ENCODE results near the gene NIM1K. TPM values are rescaled to one million over a fixed set of nuclear protein-coding genes. Genes with fewer than 3 reads are reported as not detected.
"Not testable (repeated sequence)": the region's sequence is repeated elsewhere in the genome, so short reads cannot be mapped to it uniquely, and the experiment has no call there.

Gene NIM1K
- total RNA-seq, 1 experiment from 2014 or later = 0.59 TPM

DNA sequence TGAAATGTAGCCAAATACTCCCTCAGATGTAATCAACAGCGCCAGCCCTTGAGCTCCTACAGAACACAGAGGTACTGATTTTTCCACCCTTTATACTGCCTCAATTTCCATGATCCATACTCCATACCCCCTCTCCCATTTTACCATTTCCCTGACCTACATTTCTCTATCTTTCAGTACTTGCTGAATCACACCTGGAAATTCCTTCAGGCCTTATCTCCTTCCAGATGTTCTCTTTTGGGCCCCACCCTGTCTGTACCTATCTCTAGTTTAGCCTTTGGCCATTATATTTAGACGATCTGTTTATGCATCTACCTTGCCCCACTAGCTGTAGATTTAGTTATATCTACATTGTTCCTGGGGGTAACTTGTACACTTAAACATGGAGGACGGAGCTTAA, 5.5 kb downstream of the NIM1K start:
- H3K9me3 ChIP-seq (ENCODE audit: control insufficient read depth, insufficient read depth, low read depth, low read length) = no peaks in the 10 kb centered on the region
- H3K36me3 ChIP-seq (ENCODE audit: control insufficient read depth, insufficient read depth, low read length) = no peaks in the 10 kb centered on the region
- DNase-seq (ENCODE audit: low read depth, low spot score) = no peak
- ChIA-PET CTCF (no interaction called here), POLR2A (no interaction called here)
- TF ChIP-seq, protein P1, sequence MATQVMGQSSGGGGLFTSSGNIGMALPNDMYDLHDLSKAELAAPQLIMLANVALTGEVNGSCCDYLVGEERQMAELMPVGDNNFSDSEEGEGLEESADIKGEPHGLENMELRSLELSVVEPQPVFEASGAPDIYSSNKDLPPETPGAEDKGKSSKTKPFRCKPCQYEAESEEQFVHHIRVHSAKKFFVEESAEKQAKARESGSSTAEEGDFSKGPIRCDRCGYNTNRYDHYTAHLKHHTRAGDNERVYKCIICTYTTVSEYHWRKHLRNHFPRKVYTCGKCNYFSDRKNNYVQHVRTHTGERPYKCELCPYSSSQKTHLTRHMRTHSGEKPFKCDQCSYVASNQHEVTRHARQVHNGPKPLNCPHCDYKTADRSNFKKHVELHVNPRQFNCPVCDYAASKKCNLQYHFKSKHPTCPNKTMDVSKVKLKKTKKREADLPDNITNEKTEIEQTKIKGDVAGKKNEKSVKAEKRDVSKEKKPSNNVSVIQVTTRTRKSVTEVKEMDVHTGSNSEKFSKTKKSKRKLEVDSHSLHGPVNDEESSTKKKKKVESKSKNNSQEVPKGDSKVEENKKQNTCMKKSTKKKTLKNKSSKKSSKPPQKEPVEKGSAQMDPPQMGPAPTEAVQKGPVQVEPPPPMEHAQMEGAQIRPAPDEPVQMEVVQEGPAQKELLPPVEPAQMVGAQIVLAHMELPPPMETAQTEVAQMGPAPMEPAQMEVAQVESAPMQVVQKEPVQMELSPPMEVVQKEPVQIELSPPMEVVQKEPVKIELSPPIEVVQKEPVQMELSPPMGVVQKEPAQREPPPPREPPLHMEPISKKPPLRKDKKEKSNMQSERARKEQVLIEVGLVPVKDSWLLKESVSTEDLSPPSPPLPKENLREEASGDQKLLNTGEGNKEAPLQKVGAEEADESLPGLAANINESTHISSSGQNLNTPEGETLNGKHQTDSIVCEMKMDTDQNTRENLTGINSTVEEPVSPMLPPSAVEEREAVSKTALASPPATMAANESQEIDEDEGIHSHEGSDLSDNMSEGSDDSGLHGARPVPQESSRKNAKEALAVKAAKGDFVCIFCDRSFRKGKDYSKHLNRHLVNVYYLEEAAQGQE (IDR thresholded peaks at IDR 0.05; ENCODE audit: insufficient read depth in 1 of 2, low read depth in 2 of 2, low read length in 1 of 2) = no peak
- TF ChIP-seq SIN3A (IDR thresholded peaks at IDR 0.05; ENCODE audit: borderline replicate concordance, insufficient read depth, low read depth, low read length) = no peak
- TF ChIP-seq, protein P2, sequence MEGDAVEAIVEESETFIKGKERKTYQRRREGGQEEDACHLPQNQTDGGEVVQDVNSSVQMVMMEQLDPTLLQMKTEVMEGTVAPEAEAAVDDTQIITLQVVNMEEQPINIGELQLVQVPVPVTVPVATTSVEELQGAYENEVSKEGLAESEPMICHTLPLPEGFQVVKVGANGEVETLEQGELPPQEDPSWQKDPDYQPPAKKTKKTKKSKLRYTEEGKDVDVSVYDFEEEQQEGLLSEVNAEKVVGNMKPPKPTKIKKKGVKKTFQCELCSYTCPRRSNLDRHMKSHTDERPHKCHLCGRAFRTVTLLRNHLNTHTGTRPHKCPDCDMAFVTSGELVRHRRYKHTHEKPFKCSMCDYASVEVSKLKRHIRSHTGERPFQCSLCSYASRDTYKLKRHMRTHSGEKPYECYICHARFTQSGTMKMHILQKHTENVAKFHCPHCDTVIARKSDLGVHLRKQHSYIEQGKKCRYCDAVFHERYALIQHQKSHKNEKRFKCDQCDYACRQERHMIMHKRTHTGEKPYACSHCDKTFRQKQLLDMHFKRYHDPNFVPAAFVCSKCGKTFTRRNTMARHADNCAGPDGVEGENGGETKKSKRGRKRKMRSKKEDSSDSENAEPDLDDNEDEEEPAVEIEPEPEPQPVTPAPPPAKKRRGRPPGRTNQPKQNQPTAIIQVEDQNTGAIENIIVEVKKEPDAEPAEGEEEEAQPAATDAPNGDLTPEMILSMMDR (IDR thresholded peaks at IDR 0.05) = no peak
- TF ChIP-seq TCF7L2 (IDR thresholded peaks at IDR 0.05; ENCODE audit: low read depth, low read length) = no peak
- TF ChIP-seq POLR2AphosphoS5 (IDR thresholded peaks at IDR 0.05; ENCODE audit: low read depth, low read length) = no peak
- BruUV-seq (replicated peaks) = no TSS peak
- intact Hi-C loops (cut with micrococcal nuclease; ENCODE audit: unreplicated experiment) (no loop called here), in situ Hi-C loops (cut with HindIII; ENCODE audit: low pct_unique_long_range_greater_than_20kb, low sequenced_read_pairs) (no loop called here)
- no peak overlapping the region for H3K4me3 ChIP-seq (ENCODE audit: low read depth in 2 of 2, low read length in 2 of 2)
- H3K27me3 ChIP-seq (ENCODE audit: control insufficient read depth, insufficient read depth, low read length) = peaks cover 2% of the 10 kb centered on the region; the same call in 1 of the 2 replicates
- H3K4me1 ChIP-seq (ENCODE audit: control insufficient read depth, insufficient read depth, low read length) = peaks cover 9% of the 10 kb centered on the region
- no peak for ATAC-seq
- H3K27ac ChIP-seq (ENCODE audit: low read length) = no peak overlapping the region

DNA sequence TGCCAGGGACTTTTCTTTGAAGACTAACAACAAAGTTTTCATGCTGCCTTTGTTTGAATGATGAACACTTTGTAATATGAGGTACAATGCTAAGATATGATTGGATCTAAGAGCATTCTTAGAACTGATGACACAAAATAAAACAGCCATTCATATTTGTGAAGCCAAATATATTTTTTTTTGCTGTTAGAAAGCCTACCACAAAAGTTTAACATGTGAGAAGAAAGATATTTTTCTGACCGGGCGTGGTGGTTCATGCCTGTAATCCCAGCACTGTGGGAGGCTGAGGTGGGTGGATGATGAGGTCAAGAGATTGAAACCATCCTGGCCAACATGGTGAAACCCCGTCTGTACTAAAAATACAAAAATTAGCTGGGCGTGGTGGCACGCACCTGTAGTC, 9.4 kb downstream of the NIM1K start:
- H3K36me3 ChIP-seq (ENCODE audit: control insufficient read depth, insufficient read depth, low read length); intact Hi-C loops (cut with micrococcal nuclease; ENCODE audit: unreplicated experiment); CTCF ChIA-PET; DNase-seq (ENCODE audit: low read depth, low spot score); H3K4me1 ChIP-seq (ENCODE audit: control insufficient read depth, insufficient read depth, low read length); H3K9me3 ChIP-seq (ENCODE audit: control insufficient read depth, insufficient read depth, low read depth, low read length); BruUV-seq (replicated peaks); POLR2A ChIA-PET; ATAC-seq; H3K27me3 ChIP-seq (ENCODE audit: control insufficient read depth, insufficient read depth, low read length); in situ Hi-C loops (cut with HindIII; ENCODE audit: low pct_unique_long_range_greater_than_20kb, low sequenced_read_pairs); H3K4me3 ChIP-seq (ENCODE audit: low read depth in 2 of 2, low read length in 2 of 2); H3K27ac ChIP-seq (ENCODE audit: low read length): not testable (repeated sequence)

DNA sequence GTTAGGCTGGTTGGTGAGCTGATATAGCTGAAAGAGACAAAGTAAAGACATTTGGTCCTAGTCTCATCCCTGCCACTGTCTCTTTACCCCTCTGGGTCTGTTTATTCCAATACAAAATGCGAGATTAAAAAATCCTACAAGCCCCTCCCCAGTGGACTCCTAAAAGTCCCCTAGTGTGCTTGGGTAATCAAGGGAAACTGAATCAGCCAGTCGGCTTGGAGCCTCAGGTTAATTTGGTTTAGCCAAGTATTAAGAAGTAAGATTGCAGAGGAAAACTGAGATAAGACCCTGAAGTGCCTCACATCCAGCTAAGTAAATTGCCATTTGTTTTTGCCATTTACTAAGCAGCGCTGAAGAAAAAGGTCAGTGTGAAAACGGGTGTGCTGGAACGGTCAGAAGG, 10.4 kb downstream of the NIM1K start:
- in situ Hi-C loops (cut with HindIII; ENCODE audit: low pct_unique_long_range_greater_than_20kb, low sequenced_read_pairs) = no loop called here

More for the DNA sequence above, 10.4 kb downstream of the NIM1K start:
- ATAC-seq = no peak
- ChIA-PET CTCF (no interaction called here), POLR2A (interaction anchor here (0.6 kb wide), 1 partner anchor 17 kb away, joined by 6 read pairs; no protein-coding TSS in a partner anchor)
- Histone ChIP-seq H3K36me3 (ENCODE audit: control insufficient read depth, insufficient read depth, low read length) (no peaks in the 10 kb centered on the region), H3K27me3 (ENCODE audit: control insufficient read depth, insufficient read depth, low read length) (no peaks in the 10 kb centered on the region), H3K9me3 (ENCODE audit: control insufficient read depth, insufficient read depth, low read depth, low read length) (no peaks in the 10 kb centered on the region), H3K4me1 (ENCODE audit: control insufficient read depth, insufficient read depth, low read length) (no peaks in the 10 kb centered on the region), H3K27ac (ENCODE audit: low read length) (no peak overlapping the region), H3K4me3 (ENCODE audit: low read depth in 2 of 2, low read length in 2 of 2) (no peak overlapping the region)
- intact Hi-C loops (cut with micrococcal nuclease; ENCODE audit: unreplicated experiment) = no loop called here
- no peak for DNase-seq (ENCODE audit: low read depth, low spot score)
- no TSS peak for BruUV-seq (replicated peaks)
- TF ChIP-seq TCF7L2 (IDR thresholded peaks at IDR 0.05; ENCODE audit: low read depth, low read length) (no peak), POLR2AphosphoS5 (IDR thresholded peaks at IDR 0.05; ENCODE audit: low read depth, low read length) (no peak), SIN3A (IDR thresholded peaks at IDR 0.05; ENCODE audit: borderline replicate concordance, insufficient read depth, low read depth, low read length) (no peak)
- TF ChIP-seq, protein P2 (IDR thresholded peaks at IDR 0.05) = no peak
- TF ChIP-seq, protein P1 (IDR thresholded peaks at IDR 0.05; ENCODE audit: insufficient read depth in 1 of 2, low read depth in 2 of 2, low read length in 1 of 2) = no peak

Data from Panc1 (cell line).